HepG2 (cell line): ENCODE results near the gene PDE4D. TPM values are rescaled to one million over a fixed set of nuclear protein-coding genes. Genes with fewer than 3 reads are reported as not detected.

Source experiments
- ATAC-seq: fragments of 200-7000 bp; cut with Tn5 transposase; 3 replicates; pipeline ENCODE4 v1.9.1; 2020; ENCODE audit warnings: mild to moderate bottlenecking, moderate library complexity
- BruUV-seq: library from RNA; stranded (reverse); fragments of 400-500 nt; replicated peaks from 2 replicates; lab custom pipeline; 2021; lab: Mats Ljungman, UMichigan
- CTCF ChIA-PET: fragments of 300-600 bp; formaldehyde crosslinking; extraction: SDS; loops from one replicate; lab custom pipeline; 2021; ENCODE audit warnings: low total read pairs, inconsistent platforms, low intra/inter-chr PET ratio; lab: Yijun Ruan, JAX
- POLR2A ChIA-PET: fragments of 350-600 bp; sonication (Branson Sonifier 250); formaldehyde crosslinking; loops from one replicate; lab custom pipeline; 2020; ENCODE audit warnings: antibody characterized with exemption, inconsistent platforms; lab: Yijun Ruan, JAX
- DNase-seq: peaks from one replicate; pipeline ENCODE4 v3.0.0-alpha.2; 2015; ENCODE audit warnings: low spot score
- FAIRE-seq: peaks from 3 replicates; lab custom pipeline; 2011; peaks lifted over from hg19 to GRCh38; lab: Jason Lieb, UNC
- H2AFZ ChIP-seq: one replicate; pipeline ENCODE4 v1.6.1; 2011; ENCODE audit warnings: low read length, inconsistent platforms
- H3K27ac ChIP-seq: fragments of 300-600 bp; 3 replicates; pipeline ENCODE4 v1.8.0; 2011; ENCODE audit warnings: mixed run types, mild to moderate bottlenecking, mixed read lengths, low read length, inconsistent platforms; ENCODE audit not compliant: insufficient read depth; ENCODE audit errors: extremely low read length
- H3K27me3 ChIP-seq, 2 experiments: fragments of 200-600 bp in 1 of 2; 2 replicates in 1 of 2; 3 replicates in 1 of 2; pipeline versions ENCODE4 v1.6.0 to v1.8.0; 2011; ENCODE audit warnings: low read length in 2 of 2, mild to moderate bottlenecking in 2 of 2, moderate library complexity in 2 of 2, inconsistent platforms in 1 of 2; ENCODE audit not compliant: insufficient read depth in 2 of 2, control insufficient read depth in 1 of 2
- H3K36me3 ChIP-seq, 2 experiments: fragments of 200-600 bp in 1 of 2; replicated peaks in 1 of 2; 2 replicates in 1 of 2; 3 replicates in 1 of 2; pipeline versions ENCODE4 v1.5.1 to v1.8.0; 2011; ENCODE audit warnings: low read length in 2 of 2, inconsistent platforms in 1 of 2; ENCODE audit not compliant: insufficient read depth in 2 of 2, control insufficient read depth in 1 of 2
- H3K4me1 ChIP-seq: 2 replicates; pipeline ENCODE4 v1.5.1; 2012; ENCODE audit warnings: low read length, inconsistent platforms; ENCODE audit not compliant: insufficient read depth
- H3K4me2 ChIP-seq: 2 replicates; pipeline ENCODE4 v1.6.0; 2011; ENCODE audit warnings: low read depth, low read length, inconsistent platforms
- H3K4me3 ChIP-seq, 3 experiments: fragments of 200-600 bp in 1 of 3; sonication (generic), shearing (Covaris generic) in 1 of 3; replicated peaks in 1 of 3; 2 replicates each; pipeline ENCODE4 v1.5.1; 2011 to 2016; ENCODE audit warnings: low read length in 3 of 3, inconsistent platforms in 2 of 3, low read depth in 2 of 3, mild to moderate bottlenecking in 2 of 3, control low read depth in 1 of 3, mixed read lengths in 1 of 3; ENCODE audit not compliant: insufficient read depth in 1 of 3
- H3K79me2 ChIP-seq: one replicate; pipeline ENCODE4 v1.6.1; 2011; ENCODE audit warnings: low read length, inconsistent platforms; ENCODE audit not compliant: insufficient read depth
- H3K9ac ChIP-seq: 2 replicates; pipeline ENCODE4 v1.6.0; 2011; ENCODE audit warnings: mild to moderate bottlenecking, low read depth, low read length, inconsistent platforms; ENCODE audit not compliant: insufficient read depth
- H3K9me3 ChIP-seq: 2 replicates; pipeline ENCODE4 v1.5.1; 2012; ENCODE audit warnings: mild to moderate bottlenecking, low read length
- H4K20me1 ChIP-seq: 2 replicates; pipeline ENCODE4 v1.6.0; 2011; ENCODE audit warnings: inconsistent platforms, mild to moderate bottlenecking, low read length, moderate library complexity; ENCODE audit not compliant: insufficient read depth
- CAMTA2 ChIP-seq: sonication (generic); formaldehyde crosslinking; IDR thresholded peaks from 2 replicates; pipeline ENCODE4 v1.4.0; 2020; ENCODE audit warnings: mild to moderate bottlenecking, missing genetic modification reagents, borderline replicate concordance
- GZF1 ChIP-seq: sonication (generic); formaldehyde crosslinking; IDR thresholded peaks from 2 replicates; pipeline ENCODE4 v1.5.1; 2020; ENCODE audit warnings: mild to moderate bottlenecking, missing genetic modification reagents
- HDAC6 ChIP-seq: fragments of 200-600 bp; sonication (generic); IDR thresholded peaks from 2 replicates; pipeline ENCODE4 v1.7.0; 2017; ENCODE audit warnings: mild to moderate bottlenecking, antibody characterized with exemption, low read length, low read depth
- HOXA9 ChIP-seq: sonication (generic); formaldehyde crosslinking; IDR thresholded peaks from 2 replicates; pipeline ENCODE4 v1.8.1; 2022; ENCODE audit warnings: missing genetic modification reagents, mild to moderate bottlenecking, moderate library complexity, borderline replicate concordance
- KMT2B ChIP-seq: IDR thresholded peaks from 2 replicates; pipeline ENCODE4 v1.6.1; 2016; ENCODE audit warnings: missing genetic modification reagents, missing compliant biosample characterization
- NFRKB ChIP-seq: fragments of 450-650 bp; IDR thresholded peaks from 2 replicates; pipeline ENCODE4 v1.6.1; 2017
- NRL ChIP-seq: sonication (generic); formaldehyde crosslinking; IDR thresholded peaks from 2 replicates; pipeline ENCODE4 v1.5.0; 2020; ENCODE audit warnings: missing genetic modification reagents, mild to moderate bottlenecking, moderate library complexity, borderline replicate concordance
- RARG ChIP-seq: sonication (generic); formaldehyde crosslinking; IDR thresholded peaks from 2 replicates; pipeline ENCODE4 v1.4.0; 2020; ENCODE audit warnings: low read depth, mild to moderate bottlenecking, missing genetic modification reagents
- SP4 ChIP-seq: sonication (generic); formaldehyde crosslinking; IDR thresholded peaks from 2 replicates; pipeline ENCODE4 v1.8.1; 2023; ENCODE audit warnings: mild to moderate bottlenecking, missing genetic modification reagents
- TCF7 ChIP-seq: sonication (generic); IDR thresholded peaks from 2 replicates; pipeline ENCODE4 v1.6.1; 2016; ENCODE audit warnings: antibody characterized with exemption, low read depth
- ZNF124 ChIP-seq: sonication (generic); formaldehyde crosslinking; IDR thresholded peaks from 2 replicates; pipeline ENCODE4 v1.4.0; 2020; ENCODE audit warnings: missing genetic modification reagents
- ZNF33A ChIP-seq: sonication (generic); formaldehyde crosslinking; IDR thresholded peaks from 2 replicates; pipeline ENCODE4 v1.5.1; 2020; ENCODE audit warnings: missing genetic modification reagents, mild to moderate bottlenecking, moderate library complexity, borderline replicate concordance
- ZNF34 ChIP-seq: sonication (generic); formaldehyde crosslinking; IDR thresholded peaks from 2 replicates; pipeline ENCODE4 v1.4.0; 2020; ENCODE audit warnings: mild to moderate bottlenecking, missing genetic modification reagents, borderline replicate concordance
- ZNF468 ChIP-seq: sonication (generic); formaldehyde crosslinking; IDR thresholded peaks from 2 replicates; pipeline ENCODE4 v1.8.0; 2022; ENCODE audit warnings: mild to moderate bottlenecking, moderate library complexity, missing genetic modification reagents
- ZNF619 ChIP-seq: sonication (generic); formaldehyde crosslinking; IDR thresholded peaks from 2 replicates; pipeline ENCODE4 v1.4.0; 2020; ENCODE audit warnings: mild to moderate bottlenecking, missing genetic modification reagents
- ZNF724P ChIP-seq: sonication (generic); formaldehyde crosslinking; IDR thresholded peaks from 2 replicates; pipeline ENCODE4 v1.8.0; 2022; ENCODE audit warnings: missing genetic modification reagents, borderline replicate concordance
- ZNF746 ChIP-seq: sonication (generic); formaldehyde crosslinking; IDR thresholded peaks from 2 replicates; pipeline ENCODE4 v1.8.0; 2022; ENCODE audit warnings: mild to moderate bottlenecking, missing genetic modification reagents
- ZNF816 ChIP-seq: sonication (generic); formaldehyde crosslinking; IDR thresholded peaks from 2 replicates; pipeline ENCODE4 v1.8.0; 2022; ENCODE audit warnings: missing genetic modification reagents, mild to moderate bottlenecking, borderline replicate concordance
- WGBS: methylation state at CpG from one replicate; pipeline ENCODE4 v1.1.6; 2017; ENCODE audit warnings: low lambda C conversion rate; 5-methylcytosine and 5-hydroxymethylcytosine counted together
- in situ Hi-C: cut with HindIII; loops from 2 replicates; pipeline ENCODE4 v1.10.0; 2017; ENCODE audit warnings: low pct_unique_long_range_greater_than_20kb; ENCODE audit not compliant: extremely low pct_ligation_motif_present
- intact Hi-C: fragments of 100-400 bp; cut with micrococcal nuclease; formaldehyde crosslinking; loops from one replicate; pipeline ENCODE4 v1.10.0; 2022; ENCODE audit not compliant: unreplicated experiment
- polyA plus RNA-seq, 8 experiments: library from polyadenylated mRNA; depleted of rRNA in 3 of 8; stranded (reverse) in 7 of 8; unstranded in 1 of 8; fragments of >200 nt; fragmentation: Illumina TruSeq in 4 of 8; extraction: Trizol in 4 of 8; gene quantifications; 2 replicates each; pipeline versions ENCODE4 v1.2.1 to v1.2.3, GENCODE V29; 2011 to 2016; ENCODE audit warnings: low read depth in 4 of 8, missing spikeins in 1 of 8, mixed read lengths in 1 of 8; ENCODE audit not compliant: insufficient read depth in 1 of 8
- total RNA-seq, 5 experiments: library from RNA; depleted of rRNA; stranded (reverse); fragments of >200 nt; fragmentation: Illumina TruSeq; extraction: Trizol; gene quantifications; 2 replicates each; pipeline ENCODE4 v1.2.3, GENCODE V29; 2016; ENCODE audit warnings: low read depth in 1 of 5
- TF ChIP-seq, protein P1 (sequence below): sonication (generic); formaldehyde crosslinking; conservative IDR thresholded peaks from 2 replicates; pipeline ENCODE4 v1.5.0; 2020; ENCODE audit warnings: missing genetic modification reagents

The PDE4D gene
- total and polyA plus RNA-seq, 2 of the 13 experiments (the other 11 are each of a cell fraction or from before 2014, with no cell fraction given) = 7.0 to 12.2 TPM

DNA sequence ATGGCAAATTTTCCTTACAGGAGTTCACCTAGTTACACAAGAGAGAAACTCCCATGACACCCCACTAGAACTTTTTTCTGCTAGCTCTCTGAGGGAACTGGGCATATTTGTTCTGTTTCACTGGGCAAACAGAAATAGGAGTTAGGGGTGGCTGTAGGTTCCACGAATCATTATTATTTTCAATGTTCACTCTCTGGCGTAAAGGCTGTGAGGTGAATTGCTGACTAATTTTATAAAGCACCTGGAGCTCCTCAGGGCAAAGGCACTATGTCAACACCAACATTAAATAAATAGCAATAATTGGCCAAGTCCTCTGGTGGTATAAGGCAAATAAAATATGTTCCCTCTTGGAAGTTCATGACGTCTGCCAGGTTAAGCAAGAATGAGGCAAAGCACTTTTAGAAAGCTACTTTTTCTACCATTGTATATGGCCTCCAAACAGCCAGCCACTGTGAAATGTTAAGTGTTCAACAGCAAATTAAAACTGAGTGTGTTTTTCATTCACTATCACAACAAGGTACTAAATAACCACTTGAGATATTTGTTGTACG lies 344.6 kb downstream of the PDE4D start:
- ATAC-seq = no peak; the same call in 1 of the 3 replicates
- no peaks in the 10 kb centered on the region for H3K9me3 ChIP-seq
- H3K27me3 ChIP-seq = no peaks in the 10 kb centered on the region
- no peak overlapping the region for H2AFZ ChIP-seq
- peak; percentile 21 for DNase-seq
- POLR2A ChIA-PET = no interaction called here
- no peaks in the 10 kb centered on the region for H4K20me1 ChIP-seq
- H3K4me1 ChIP-seq = peaks cover 10% of the 10 kb centered on the region; the same call in 1 of the 2 replicates
- no peak overlapping the region for H3K4me2 ChIP-seq
- no peak overlapping the region for H3K4me3 ChIP-seq
- no peak for FAIRE-seq
- WGBS = 17% methylated on average over 4 of the region's 4 CpGs
- no peak for TF ChIP-seq NRL (CRISPR knock-in tag)
- no peak for TF ChIP-seq ZNF619 (CRISPR knock-in tag)
- TF ChIP-seq ZNF746 (CRISPR knock-in tag) = no peak
- TF ChIP-seq ZNF33A (CRISPR knock-in tag) = no peak
- TF ChIP-seq ZNF124 = no peak
- TF ChIP-seq, protein P1, sequence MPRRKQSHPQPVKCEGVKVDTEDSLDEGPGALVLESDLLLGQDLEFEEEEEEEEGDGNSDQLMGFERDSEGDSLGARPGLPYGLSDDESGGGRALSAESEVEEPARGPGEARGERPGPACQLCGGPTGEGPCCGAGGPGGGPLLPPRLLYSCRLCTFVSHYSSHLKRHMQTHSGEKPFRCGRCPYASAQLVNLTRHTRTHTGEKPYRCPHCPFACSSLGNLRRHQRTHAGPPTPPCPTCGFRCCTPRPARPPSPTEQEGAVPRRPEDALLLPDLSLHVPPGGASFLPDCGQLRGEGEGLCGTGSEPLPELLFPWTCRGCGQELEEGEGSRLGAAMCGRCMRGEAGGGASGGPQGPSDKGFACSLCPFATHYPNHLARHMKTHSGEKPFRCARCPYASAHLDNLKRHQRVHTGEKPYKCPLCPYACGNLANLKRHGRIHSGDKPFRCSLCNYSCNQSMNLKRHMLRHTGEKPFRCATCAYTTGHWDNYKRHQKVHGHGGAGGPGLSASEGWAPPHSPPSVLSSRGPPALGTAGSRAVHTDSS (CRISPR knock-in tag) = no peak
- no peak for TF ChIP-seq NFRKB
- no peak for TF ChIP-seq HDAC6
- no peak for TF ChIP-seq TCF7
- no peak for TF ChIP-seq ZNF34 (CRISPR knock-in tag)
- TF ChIP-seq ZNF816 (CRISPR knock-in tag) = no peak
- no peak for TF ChIP-seq CAMTA2 (CRISPR knock-in tag)
- no peak for TF ChIP-seq RARG (CRISPR knock-in tag)
- no peak for TF ChIP-seq ZNF468 (CRISPR knock-in tag)
- no peak for TF ChIP-seq GZF1
- no peak for TF ChIP-seq SP4 (CRISPR knock-in tag)
- TF ChIP-seq ZNF724P (CRISPR knock-in tag) = no peak
- no peak for TF ChIP-seq KMT2B (CRISPR knock-in tag)
- no peak for TF ChIP-seq HOXA9 (CRISPR knock-in tag)
- in situ Hi-C loops (no loop called here), intact Hi-C loops (no loop called here)
- no TSS peak for BruUV-seq
- CTCF ChIA-PET = no interaction called here
- no peaks in the 10 kb centered on the region for H3K36me3 ChIP-seq
- no peaks in the 10 kb centered on the region for H3K79me2 ChIP-seq
- H3K9ac ChIP-seq = no peak overlapping the region
- H3K27ac ChIP-seq = no peak overlapping the region
